NCI-H2029 (cell line): Measurements from ENCODE around the gene CPT1B.
"Not testable (repeated sequence)": the region's sequence is repeated elsewhere in the genome, so short reads cannot be mapped to it uniquely, and the experiment has no call there.

Experiments
- DNase-seq: peaks from one replicate; lab custom pipeline; 2025; lab: John Stamatoyannopoulos, UW

CPT1B gene

GRCh38 chr22:50545522-50546325 is 32.5 kb downstream of the CPT1B start, which contains the start of gene KLHDC7B:
TSS of gene KLHDC7B (plus strand) at chr22:50545899. CDS start at chr22:50546244, 345 bp downstream.
- DNase-seq: no peak

GRCh38 chr22:50544746-50545253 is 33.4 kb downstream of the CPT1B start:
- DNase-seq: no peak

- DNase-seq: no peak
Observed at GRCh38 chr22:50544078-50544745, 34.0 kb downstream of the CPT1B start.

- no peak for DNase-seq
Observed at GRCh38 chr22:50542416-50542927, 35.8 kb downstream of the CPT1B start.

- DNase-seq: not testable (repeated sequence)
Observed at GRCh38 chr22:50541667-50542026, 36.6 kb downstream of the CPT1B start.

GRCh38 chr22:50540381-50540780 is 37.8 kb downstream of the CPT1B start:
- DNase-seq: no peak

- no peak for DNase-seq
Observed at GRCh38 chr22:50537765-50538164, 40.5 kb downstream of the CPT1B start.

GRCh38 chr22:50536226-50536625 is 42.0 kb downstream of the CPT1B start:
- DNase-seq: no peak

GRCh38 chr22:50535113-50535512 is 43.1 kb downstream of the CPT1B start:
- no peak for DNase-seq

- not testable (repeated sequence) for DNase-seq
Observed at GRCh38 chr22:50533856-50534711, 44.1 kb downstream of the CPT1B start.

- DNase-seq: no peak
Observed at GRCh38 chr22:50532824-50533796, 45.1 kb downstream of the CPT1B start.

- no peak for DNase-seq
Observed at GRCh38 chr22:50531962-50532674, 46.1 kb downstream of the CPT1B start.

- no peak for DNase-seq
Observed at GRCh38 chr22:50531546-50531961, 46.7 kb downstream of the CPT1B start.

- DNase-seq: no peak
Observed at GRCh38 chr22:50530877-50531545, 47.2 kb downstream of the CPT1B start.

- DNase-seq: no peak
Observed at GRCh38 chr22:50530580-50530876, 47.7 kb downstream of the CPT1B start.

GRCh38 chr22:50529897-50530579 is 48.2 kb downstream of the CPT1B start, which contains the start of gene TYMP:
TSS of gene TYMP (minus strand) at chr22:50530012. CDS start at chr22:50529709, 303 bp downstream.
- DNase-seq: no peak

GRCh38 chr22:50529416-50529896 is 48.8 kb downstream of the CPT1B start:
- no peak for DNase-seq

GRCh38 chr22:50528682-50529415 is 49.4 kb downstream of the CPT1B start:
- DNase-seq: no peak
